Transverse colon (tissue), 4 donors: ENCODE results near the gene IL16.

ENCODE experiments used
- EP300 ChIP-seq: sonication (generic); formaldehyde crosslinking; IDR thresholded peaks from one replicate; pipeline ENCODE4 v1.6.1; 2017; ENCODE audit warnings: antibody characterized with exemption, low read depth
- POLR2A ChIP-seq: fragments of 450-650 bp; IDR thresholded peaks from one replicate; pipeline ENCODE4 v1.6.1; 2016; ENCODE audit warnings: antibody characterized with exemption, mild to moderate bottlenecking, moderate library complexity
- POLR2AphosphoS5 ChIP-seq, 3 donors: sonication (generic); formaldehyde crosslinking; IDR thresholded peaks; one replicate each; pipeline ENCODE4 v1.6.1; 2016; ENCODE audit warnings: antibody characterized with exemption in 3 of 3
- TF ChIP-seq, protein P1 (sequence below), 5 experiments: fragments of 200-600 bp in 3 of 5; fragments of 450-650 bp in 2 of 5; sonication (generic) in 3 of 5; IDR thresholded peaks; 1 replicate in 2 of 5; 2 replicates in 3 of 5; pipeline ENCODE4 v1.5.1; 2016 to 2017; ENCODE audit warnings: antibody characterized with exemption in 5 of 5, inconsistent platforms in 3 of 5, mild to moderate bottlenecking in 2 of 5, moderate library complexity in 1 of 5

GRCh38 chr15:81281766-81282605 lies 85.3 kb downstream of the IL16 start:
- TF ChIP-seq POLR2AphosphoS5 (IDR thresholded peaks at IDR 0.05) (no peak), EP300 (no peak), POLR2A (no peak)
- TF ChIP-seq, protein P1, sequence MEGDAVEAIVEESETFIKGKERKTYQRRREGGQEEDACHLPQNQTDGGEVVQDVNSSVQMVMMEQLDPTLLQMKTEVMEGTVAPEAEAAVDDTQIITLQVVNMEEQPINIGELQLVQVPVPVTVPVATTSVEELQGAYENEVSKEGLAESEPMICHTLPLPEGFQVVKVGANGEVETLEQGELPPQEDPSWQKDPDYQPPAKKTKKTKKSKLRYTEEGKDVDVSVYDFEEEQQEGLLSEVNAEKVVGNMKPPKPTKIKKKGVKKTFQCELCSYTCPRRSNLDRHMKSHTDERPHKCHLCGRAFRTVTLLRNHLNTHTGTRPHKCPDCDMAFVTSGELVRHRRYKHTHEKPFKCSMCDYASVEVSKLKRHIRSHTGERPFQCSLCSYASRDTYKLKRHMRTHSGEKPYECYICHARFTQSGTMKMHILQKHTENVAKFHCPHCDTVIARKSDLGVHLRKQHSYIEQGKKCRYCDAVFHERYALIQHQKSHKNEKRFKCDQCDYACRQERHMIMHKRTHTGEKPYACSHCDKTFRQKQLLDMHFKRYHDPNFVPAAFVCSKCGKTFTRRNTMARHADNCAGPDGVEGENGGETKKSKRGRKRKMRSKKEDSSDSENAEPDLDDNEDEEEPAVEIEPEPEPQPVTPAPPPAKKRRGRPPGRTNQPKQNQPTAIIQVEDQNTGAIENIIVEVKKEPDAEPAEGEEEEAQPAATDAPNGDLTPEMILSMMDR (IDR thresholded peaks at IDR 0.05) = no peak
